AG04450 (cell line): ENCODE results near the gene PDGFA. TPM values are rescaled to one million over a fixed set of nuclear protein-coding genes. Genes with fewer than 3 reads are reported as not detected.

Experiments
- CTCF ChIA-PET: fragments of 300-600, 350-600 bp; formaldehyde crosslinking; extraction: SDS; loops from one replicate; lab custom pipeline; 2022; ENCODE audit warnings: antibody characterized with exemption, inconsistent platforms; lab: Charles Lee
- POLR2A ChIA-PET: fragments of 350-600 bp; formaldehyde crosslinking; extraction: SDS; loops from one replicate; lab custom pipeline; 2021; ENCODE audit warnings: antibody characterized with exemption, inconsistent platforms; lab: Yijun Ruan, JAX
- DNase-seq: peaks from one replicate; pipeline ENCODE4 v3.0.0-alpha.2; 2011; ENCODE audit warnings: low read depth, low spot score
- H3K27ac ChIP-seq: one replicate; pipeline ENCODE4 v1.5.1; 2012; ENCODE audit warnings: low read depth, low read length, control low read depth
- H3K27me3 ChIP-seq: one replicate; pipeline ENCODE4 v1.6.0; 2012; ENCODE audit warnings: low read length; ENCODE audit not compliant: control insufficient read depth, insufficient read depth
- H3K4me3 ChIP-seq: 2 replicates; pipeline ENCODE4 v1.5.1; 2011; ENCODE audit warnings: mild to moderate bottlenecking, low read depth, low read length, control low read depth
- H3K9me3 ChIP-seq: 2 replicates; pipeline ENCODE4 v1.5.1; 2012; ENCODE audit warnings: low read length; ENCODE audit not compliant: control insufficient read depth, insufficient read depth
- polyA plus RNA-seq: library from polyadenylated mRNA; depleted of rRNA; stranded (reverse); fragments of >200 nt; gene quantifications from 2 replicates; pipeline ENCODE4 v1.2.3, GENCODE V29; 2011
- TF ChIP-seq, protein P1 (sequence below): IDR thresholded peaks from 2 replicates; pipeline ENCODE4 v1.5.1; 2011; ENCODE audit warnings: low read depth, low read length, control low read depth, inconsistent platforms

Gene PDGFA
- polyA plus RNA-seq, 1 experiment: 2.0 TPM

DNA sequence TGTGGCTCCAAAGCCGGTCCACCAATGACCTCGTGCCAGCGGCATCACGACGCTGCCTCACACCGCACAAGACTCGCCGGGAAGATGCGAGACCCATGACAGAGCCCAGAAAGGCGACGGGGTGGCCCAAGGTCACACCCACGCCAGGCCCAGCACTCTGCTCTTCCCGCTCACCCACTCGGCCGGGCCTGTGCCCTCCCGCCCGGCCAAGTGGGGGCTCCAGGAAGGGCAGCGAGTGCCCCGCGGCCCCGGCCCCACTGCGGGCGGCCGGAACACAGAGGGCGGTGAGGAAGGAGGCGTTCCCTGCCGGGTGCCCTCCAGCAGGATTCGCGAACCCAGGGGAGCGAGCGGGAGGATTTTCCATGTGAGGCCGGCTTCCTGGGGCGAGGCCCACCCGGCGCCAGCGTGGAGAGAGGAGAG lies 56.3 kb downstream of the PDGFA start:
- POLR2A ChIA-PET: no interaction called here

DNA sequence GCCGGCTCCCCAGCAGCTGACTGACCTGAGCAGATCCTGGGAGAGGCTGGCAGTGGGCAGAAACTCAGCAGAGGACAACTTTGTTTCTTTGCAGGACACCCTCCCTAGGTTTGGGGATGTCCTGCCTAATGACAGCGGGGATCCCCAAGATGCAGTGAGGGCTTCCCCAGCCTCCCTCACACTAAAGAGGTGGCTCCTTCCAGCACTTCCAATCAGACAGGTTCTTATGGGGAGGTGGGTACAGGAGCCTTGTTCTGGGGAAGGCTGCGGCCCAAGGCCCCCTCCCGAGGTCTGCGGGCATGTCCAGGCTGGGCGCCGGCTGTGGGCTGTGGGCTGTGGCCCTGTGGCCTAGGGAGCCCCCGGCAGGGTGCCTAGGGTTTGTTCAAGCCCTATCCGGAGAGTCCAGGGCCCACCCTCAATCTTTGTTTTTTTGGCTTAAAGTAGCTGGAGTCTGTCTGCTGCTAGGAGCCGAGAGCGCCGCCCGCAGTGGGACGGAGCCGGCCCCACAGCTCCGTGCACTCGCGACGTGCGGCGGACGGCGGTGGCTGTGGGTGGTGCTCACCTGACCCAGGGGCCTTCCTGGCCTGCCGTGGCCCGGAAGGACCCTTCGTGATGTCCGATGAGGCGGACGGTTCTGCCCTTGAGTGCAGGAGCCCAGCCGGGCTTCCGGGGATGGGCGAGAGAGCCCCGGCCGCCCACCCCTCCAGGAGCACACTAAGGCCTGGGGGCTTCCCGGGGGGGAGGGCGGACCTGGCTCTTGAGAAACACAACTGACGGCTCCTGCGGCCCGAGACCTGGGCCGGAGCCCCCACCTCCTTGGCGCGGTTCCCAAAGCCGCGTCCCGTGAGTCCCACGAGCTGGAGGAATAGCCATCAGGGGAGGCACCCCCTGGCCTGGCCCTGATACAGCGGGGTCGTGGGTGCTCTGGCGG lies 57.2 kb downstream of the PDGFA start:
- CTCF ChIA-PET: no interaction called here

More for the DNA sequence above, 56.3 kb downstream of the PDGFA start:
- peaks cover 5% of the 10 kb centered on the region for H3K27me3 ChIP-seq
- CTCF ChIA-PET: no interaction called here
- H3K9me3 ChIP-seq: no peaks in the 10 kb centered on the region; the same call in none of the 2 replicates
- no peak overlapping the region for H3K27ac ChIP-seq
- no peak for DNase-seq
- no peak overlapping the region for H3K4me3 ChIP-seq
- TF ChIP-seq, protein P1, sequence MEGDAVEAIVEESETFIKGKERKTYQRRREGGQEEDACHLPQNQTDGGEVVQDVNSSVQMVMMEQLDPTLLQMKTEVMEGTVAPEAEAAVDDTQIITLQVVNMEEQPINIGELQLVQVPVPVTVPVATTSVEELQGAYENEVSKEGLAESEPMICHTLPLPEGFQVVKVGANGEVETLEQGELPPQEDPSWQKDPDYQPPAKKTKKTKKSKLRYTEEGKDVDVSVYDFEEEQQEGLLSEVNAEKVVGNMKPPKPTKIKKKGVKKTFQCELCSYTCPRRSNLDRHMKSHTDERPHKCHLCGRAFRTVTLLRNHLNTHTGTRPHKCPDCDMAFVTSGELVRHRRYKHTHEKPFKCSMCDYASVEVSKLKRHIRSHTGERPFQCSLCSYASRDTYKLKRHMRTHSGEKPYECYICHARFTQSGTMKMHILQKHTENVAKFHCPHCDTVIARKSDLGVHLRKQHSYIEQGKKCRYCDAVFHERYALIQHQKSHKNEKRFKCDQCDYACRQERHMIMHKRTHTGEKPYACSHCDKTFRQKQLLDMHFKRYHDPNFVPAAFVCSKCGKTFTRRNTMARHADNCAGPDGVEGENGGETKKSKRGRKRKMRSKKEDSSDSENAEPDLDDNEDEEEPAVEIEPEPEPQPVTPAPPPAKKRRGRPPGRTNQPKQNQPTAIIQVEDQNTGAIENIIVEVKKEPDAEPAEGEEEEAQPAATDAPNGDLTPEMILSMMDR: no peak

DNA sequence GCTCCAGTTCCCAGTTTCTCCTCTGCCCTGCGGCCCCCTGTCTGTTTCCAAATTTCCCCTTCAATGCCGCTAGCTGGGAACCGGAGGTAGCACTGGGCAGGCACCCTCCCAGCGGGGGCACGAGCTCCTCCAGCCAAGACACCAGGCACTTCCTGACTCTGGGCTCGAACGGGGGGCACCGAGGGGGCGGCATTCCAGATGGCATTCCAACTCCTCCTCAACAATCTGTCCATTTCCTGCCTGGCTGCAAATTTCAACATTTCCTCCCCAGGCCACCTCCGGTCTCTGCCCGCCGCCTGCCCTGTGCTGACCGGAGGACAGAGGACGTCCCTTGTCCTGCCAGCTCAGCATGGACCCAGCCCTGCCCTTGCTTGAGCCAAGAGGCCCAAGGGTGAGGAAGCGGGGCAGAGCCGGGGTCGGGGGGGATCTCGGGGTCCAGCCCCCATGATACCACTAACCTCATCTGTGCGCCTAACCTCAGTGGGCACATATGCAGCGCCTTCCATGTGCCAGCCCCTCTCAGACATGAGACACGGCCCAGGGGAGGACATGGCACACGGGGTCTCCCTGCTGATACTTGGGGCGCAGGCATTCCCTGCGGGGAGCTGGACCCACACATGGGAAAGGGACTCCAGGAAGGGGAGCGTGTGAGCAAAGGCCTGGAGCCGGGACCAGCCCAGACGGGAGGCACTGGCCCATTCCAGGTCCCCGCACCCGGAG lies 58.0 kb downstream of the PDGFA start:
- Histone ChIP-seq H3K4me3 (no peak overlapping the region), H3K27me3 (peaks cover 7% of the 10 kb centered on the region), H3K27ac (no peak overlapping the region), H3K9me3 (no peaks in the 10 kb centered on the region; the same call in none of the 2 replicates)
- TF ChIP-seq, protein P1: no peak
- DNase-seq: no peak
- ChIA-PET CTCF (no interaction called here), POLR2A (interaction anchor here (1.8 kb wide), 1 partner anchor 10 kb away, joined by 6 read pairs; no protein-coding TSS in a partner anchor)

More for the DNA sequence above, 57.2 kb downstream of the PDGFA start:
- no peak for DNase-seq
- H3K4me3 ChIP-seq: no peak overlapping the region
- TF ChIP-seq, protein P1: no peak
- H3K27ac ChIP-seq: no peak overlapping the region
- no peaks in the 10 kb centered on the region; the same call in none of the 2 replicates for H3K9me3 ChIP-seq
- H3K27me3 ChIP-seq: peaks cover 7% of the 10 kb centered on the region
- POLR2A ChIA-PET: no interaction called here

DNA sequence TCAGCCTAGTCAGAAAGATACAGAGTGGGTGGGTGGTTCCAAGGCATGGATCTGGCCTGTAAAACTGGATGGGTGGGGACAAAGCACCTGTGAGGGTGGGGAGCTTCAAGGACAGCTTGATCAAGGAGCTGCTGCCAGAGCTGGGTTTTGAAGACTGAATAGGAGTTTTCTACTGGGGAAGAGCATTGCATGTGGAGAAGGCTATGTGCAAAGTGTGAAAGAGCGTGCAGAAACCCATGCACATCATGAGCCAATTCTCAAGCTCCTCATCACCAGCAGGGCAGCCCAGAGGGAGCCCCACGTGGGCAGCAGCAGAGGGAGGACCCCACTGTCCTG lies 58.6 kb downstream of the PDGFA start:
- Histone ChIP-seq H3K27me3 (peaks cover 7% of the 10 kb centered on the region), H3K27ac (no peak overlapping the region), H3K4me3 (no peak overlapping the region), H3K9me3 (no peaks in the 10 kb centered on the region; the same call in none of the 2 replicates)
- TF ChIP-seq, protein P1: no peak
- no peak for DNase-seq
- CTCF ChIA-PET: no interaction called here
- POLR2A ChIA-PET: interaction anchor here (1.8 kb wide), 1 partner anchor 11 kb away, joined by 6 read pairs; no protein-coding TSS in a partner anchor
